NCI-H2227 (cell line): ENCODE measurements around the gene INMT.

Experiments
- DNase-seq: peaks from one replicate; lab custom pipeline; 2025; ENCODE audit not compliant: unreplicated experiment; lab: John Stamatoyannopoulos, UW

INMT gene

GRCh38 chr7:30780941-30781340 is 29.0 kb downstream of the INMT start:
- DNase-seq = no peak

- no peak for DNase-seq
Observed at GRCh38 chr7:30782690-30783089, 30.8 kb downstream of the INMT start.

- no peak for DNase-seq
Observed at GRCh38 chr7:30785786-30786185, 33.9 kb downstream of the INMT start.

- no peak for DNase-seq
Observed at GRCh38 chr7:30787486-30787885, 35.6 kb downstream of the INMT start.

GRCh38 chr7:30788640-30789333 is 36.9 kb downstream of the INMT start:
- DNase-seq = no peak

GRCh38 chr7:30789334-30789711 is 37.4 kb downstream of the INMT start:
- no peak for DNase-seq

GRCh38 chr7:30790356-30790755 is 38.4 kb downstream of the INMT start:
- DNase-seq = no peak

GRCh38 chr7:30791114-30791513 is 39.2 kb downstream of the INMT start:
- DNase-seq = no peak

- DNase-seq = no peak
Observed at GRCh38 chr7:30795161-30795948, 43.4 kb downstream of the INMT start.

GRCh38 chr7:30796105-30796869 is 44.4 kb downstream of the INMT start:
- no peak for DNase-seq

GRCh38 chr7:30797176-30798040 is 45.5 kb downstream of the INMT start:
- no peak for DNase-seq

GRCh38 chr7:30799206-30799975 is 47.5 kb downstream of the INMT start:
- no peak for DNase-seq

- no peak for DNase-seq
Observed at GRCh38 chr7:30799976-30800661, 48.2 kb downstream of the INMT start.

GRCh38 chr7:30800785-30801252 is 48.9 kb downstream of the INMT start:
- DNase-seq = peak; percentile 64

GRCh38 chr7:30802812-30803211 is 50.9 kb downstream of the INMT start:
- no peak for DNase-seq

GRCh38 chr7:30804078-30804661 is 52.2 kb downstream of the INMT start:
- no peak for DNase-seq

- no peak for DNase-seq
Observed at GRCh38 chr7:30805081-30805691, 53.3 kb downstream of the INMT start.

- no peak for DNase-seq
Observed at GRCh38 chr7:30805931-30806330, 54.0 kb downstream of the INMT start.
